Peyer's patch (tissue), 4 donors: Measurements from ENCODE around the gene DDR1. TPM values are rescaled to one million over a fixed set of nuclear protein-coding genes. Genes with fewer than 3 reads are reported as not detected.

Experiments used
- DNase-seq, 3 donors: peaks; one replicate each; pipeline ENCODE4 v3.0.0-alpha.2; 2017 to 2019
- H3K27ac ChIP-seq, 4 donors: fragments of 200-600 bp; sonication (generic); one replicate each; pipeline ENCODE4 v1.5.1; 2016 to 2019
- H3K27me3 ChIP-seq, 2 donors: fragments of 200-600 bp; sonication (generic); one replicate each; pipeline ENCODE4 v1.5.1; 2019
- H3K36me3 ChIP-seq, 3 donors: fragments of 200-600 bp; sonication (generic); one replicate each; pipeline ENCODE4 v1.5.1; 2016 to 2019
- H3K4me1 ChIP-seq, 4 donors: fragments of 200-600 bp; sonication (generic); one replicate each; pipeline ENCODE4 v1.5.1; 2016 to 2019
- H3K4me3 ChIP-seq, 4 donors: fragments of 200-600 bp; sonication (generic); 1 replicate in 3 of 4; 2 replicates in 1 of 4; pipeline ENCODE4 v1.5.1; 2016 to 2019; ENCODE audit warnings: mild to moderate bottlenecking in 1 of 4
- H3K9me3 ChIP-seq, 4 donors: fragments of 200-600 bp; sonication (generic); one replicate each; pipeline ENCODE4 v1.5.1; 2016 to 2019; ENCODE audit warnings: mild to moderate bottlenecking in 1 of 4
- CTCF ChIP-seq, 6 experiments: fragments of 450-650 bp in 4 of 6; fragments of 200-600 bp in 2 of 6; sonication (generic) in 1 of 6; IDR thresholded peaks; one replicate each; pipeline ENCODE4 v1.5.1; 2017 to 2019; ENCODE audit warnings: antibody characterized with exemption in 6 of 6, mild to moderate bottlenecking in 3 of 6, moderate library complexity in 1 of 6
- POLR2A ChIP-seq, 2 donors: fragments of 450-650 bp; IDR thresholded peaks; one replicate each; pipeline ENCODE4 v1.5.1; 2017; ENCODE audit warnings: antibody characterized with exemption in 2 of 2, mild to moderate bottlenecking in 2 of 2, moderate library complexity in 2 of 2
- total RNA-seq, 4 donors: library from RNA; depleted of rRNA; stranded (reverse); fragments of >200 nt; gene quantifications; one replicate each; pipeline ENCODE4 v1.1.0, GENCODE V29; 2016

DDR1 gene
- total RNA-seq, 4 donors from 2014 or later = 70.1 to 166 (median 143) TPM

GRCh38 chr6:30887901-30888815 lies 3.8 kb downstream of the DDR1 start:
- TF ChIP-seq CTCF (IDR thresholded peaks at IDR 0.05) = no peak
- no peak for TF ChIP-seq POLR2A (IDR thresholded peaks at IDR 0.05)
- Histone ChIP-seq H3K36me3 (peaks cover 0 to 47% (median 0%) of the 10 kb centered on the region in 3 donors), H3K27me3 (no peaks in the 10 kb centered on the region), H3K27ac (no peak overlapping the region), H3K9me3 (no peaks in the 10 kb centered on the region), H3K4me1 (peaks cover 0 to 30% (median 17%) of the 10 kb centered on the region in 4 donors), H3K4me3 (no peak overlapping the region)
- DNase-seq = peak in 1 of 3 donors; percentile 23

- peak in 1 of 3 donors; percentile 42 for DNase-seq
- H3K9me3 ChIP-seq = no peaks in the 10 kb centered on the region
- peaks cover 0 to 23% (median 15%) of the 10 kb centered on the region in 4 donors for H3K4me1 ChIP-seq
- no peaks in the 10 kb centered on the region for H3K27me3 ChIP-seq
- peaks cover 0 to 55% (median 0%) of the 10 kb centered on the region in 3 donors for H3K36me3 ChIP-seq
- no peak overlapping the region for H3K27ac ChIP-seq
- TF ChIP-seq POLR2A (IDR thresholded peaks at IDR 0.05) (no peak), CTCF (IDR thresholded peaks at IDR 0.05) (no peak)
- no peak overlapping the region for H3K4me3 ChIP-seq
These were observed 4.6 kb downstream of the DDR1 start for GRCh38 chr6:30888816-30889495.

- H3K27ac ChIP-seq = no peak overlapping the region
- H3K27me3 ChIP-seq = no peaks in the 10 kb centered on the region
- no peak overlapping the region for H3K4me3 ChIP-seq
- H3K4me1 ChIP-seq = peaks cover 0 to 23% (median 14%) of the 10 kb centered on the region in 4 donors
- peaks cover 0 to 60% (median 0%) of the 10 kb centered on the region in 3 donors for H3K36me3 ChIP-seq
- peak in 1 of 3 donors; percentile 17 for DNase-seq
- no peaks in the 10 kb centered on the region for H3K9me3 ChIP-seq
- TF ChIP-seq POLR2A (IDR thresholded peaks at IDR 0.05) (no peak), CTCF (IDR thresholded peaks at IDR 0.05) (no peak)
These were observed 5.2 kb downstream of the DDR1 start for GRCh38 chr6:30889496-30889885.

GRCh38 chr6:30889921-30890645 lies 5.8 kb downstream of the DDR1 start:
- DNase-seq = peak in 1 of 3 donors; percentile 37
- no peak overlapping the region for H3K27ac ChIP-seq

More at GRCh38 chr6:30889921-30890645, 5.8 kb downstream of the DDR1 start:
- H3K4me1 ChIP-seq = peaks cover 0 to 18% (median 12%) of the 10 kb centered on the region in 4 donors
- no peak overlapping the region for H3K4me3 ChIP-seq
- TF ChIP-seq CTCF (IDR thresholded peaks at IDR 0.05) = no peak
- no peak for TF ChIP-seq POLR2A (IDR thresholded peaks at IDR 0.05)
- H3K27me3 ChIP-seq = no peaks in the 10 kb centered on the region
- no peaks in the 10 kb centered on the region for H3K9me3 ChIP-seq
- H3K36me3 ChIP-seq = peaks cover 0 to 66% (median 0%) of the 10 kb centered on the region in 3 donors
